Mesenchymal stem cell (in vitro differentiated cells and primary cell): ENCODE measurements around the gene ING2.

ENCODE experiments used
- DNase-seq: peaks from one replicate; pipeline ENCODE4 v3.0.0-alpha.2; 2013
- H2AFZ ChIP-seq: one replicate; pipeline ENCODE4 v1.6.1; 2013; ENCODE audit warnings: low read depth, mild to moderate bottlenecking, control low read depth, inconsistent platforms, low read length, moderate library complexity
- H2AK5ac ChIP-seq: 2 replicates; pipeline ENCODE4 v1.6.1; 2013; ENCODE audit warnings: low read length, moderate library complexity, mild to moderate bottlenecking, inconsistent platforms; ENCODE audit not compliant: severe bottlenecking
- H2BK120ac ChIP-seq: one replicate; pipeline ENCODE4 v1.6.1; 2013; ENCODE audit warnings: low read depth, mild to moderate bottlenecking, inconsistent platforms, low read length, moderate library complexity
- H2BK12ac ChIP-seq, 2 experiments: one replicate each; pipeline ENCODE4 v1.6.1; 2013; ENCODE audit warnings: inconsistent platforms in 2 of 2, low read length in 2 of 2, mild to moderate bottlenecking in 2 of 2, moderate library complexity in 2 of 2, control low read depth in 1 of 2
- H2BK15ac ChIP-seq: one replicate; pipeline ENCODE4 v1.6.1; 2013; ENCODE audit warnings: mild to moderate bottlenecking, low read depth, inconsistent platforms; ENCODE audit not compliant: poor library complexity, severe bottlenecking
- H2BK5ac ChIP-seq: 2 replicates; pipeline ENCODE4 v1.6.1; 2013; ENCODE audit warnings: low read depth, mild to moderate bottlenecking, low read length, control low read depth, inconsistent platforms; ENCODE audit not compliant: poor library complexity, severe bottlenecking
- H3K14ac ChIP-seq, 2 experiments: one replicate each; pipeline ENCODE4 v1.6.1; 2013; ENCODE audit warnings: inconsistent platforms in 2 of 2, low read length in 2 of 2, control low read depth in 1 of 2, mild to moderate bottlenecking in 1 of 2, moderate library complexity in 1 of 2
- H3K18ac ChIP-seq, 2 experiments: one replicate each; pipeline ENCODE4 v1.6.1; 2013; ENCODE audit warnings: inconsistent platforms in 2 of 2, low read length in 2 of 2, control low read depth in 1 of 2, low read depth in 1 of 2, mild to moderate bottlenecking in 1 of 2
- H3K23ac ChIP-seq, 2 experiments: one replicate each; pipeline ENCODE4 v1.6.1; 2013; ENCODE audit warnings: inconsistent platforms in 2 of 2, low read length in 2 of 2, mild to moderate bottlenecking in 2 of 2, moderate library complexity in 2 of 2, control low read depth in 1 of 2
- H3K27ac ChIP-seq: 2 replicates; pipeline ENCODE4 v1.5.1; 2013; ENCODE audit warnings: mild to moderate bottlenecking, moderate library complexity, low read length, control low read depth, inconsistent platforms; ENCODE audit not compliant: poor library complexity, severe bottlenecking
- H3K27me3 ChIP-seq, 2 experiments: 2 replicates each; pipeline versions ENCODE4 v1.6.1 to v1.7.0; 2013; ENCODE audit warnings: low read length in 2 of 2, mild to moderate bottlenecking in 2 of 2, moderate library complexity in 2 of 2, control low read depth in 1 of 2, inconsistent platforms in 1 of 2; ENCODE audit not compliant: control insufficient read depth in 1 of 2, insufficient read depth in 1 of 2
- H3K36me3 ChIP-seq, 2 experiments: 2 replicates each; pipeline versions ENCODE4 v1.6.1 to v1.7.0; 2013; ENCODE audit warnings: low read length in 2 of 2, control low read depth in 1 of 2, inconsistent platforms in 1 of 2, low read depth in 1 of 2, mild to moderate bottlenecking in 1 of 2; ENCODE audit not compliant: insufficient read depth in 2 of 2, control insufficient read depth in 1 of 2
- H3K4ac ChIP-seq, 2 experiments: one replicate each; pipeline ENCODE4 v1.6.1; 2013; ENCODE audit warnings: inconsistent platforms in 2 of 2, low read length in 2 of 2, mild to moderate bottlenecking in 2 of 2, moderate library complexity in 2 of 2, control low read depth in 1 of 2, low read depth in 1 of 2
- H3K4me1 ChIP-seq: 2 replicates; pipeline ENCODE4 v1.6.1; 2013; ENCODE audit warnings: low read depth, low read length, control low read depth; ENCODE audit not compliant: control insufficient read depth, insufficient read depth
- H3K4me2 ChIP-seq: 2 replicates; pipeline ENCODE4 v1.6.1; 2013; ENCODE audit warnings: low read length, mild to moderate bottlenecking, inconsistent platforms; ENCODE audit not compliant: poor library complexity, severe bottlenecking
- H3K4me3 ChIP-seq, 2 experiments: 2 replicates each; pipeline versions ENCODE4 v1.5.1 to v1.7.0; 2013; ENCODE audit warnings: low read length in 2 of 2, mild to moderate bottlenecking in 2 of 2, control low read depth in 1 of 2, low read depth in 1 of 2; ENCODE audit not compliant: insufficient read depth in 1 of 2
- H3K79me1 ChIP-seq: replicated peaks from 2 replicates; pipeline ENCODE4 v1.6.1; 2013; ENCODE audit warnings: mild to moderate bottlenecking, control low read depth, low read length, inconsistent platforms; ENCODE audit not compliant: poor library complexity, severe bottlenecking
- H3K9ac ChIP-seq: 2 replicates; pipeline ENCODE4 v1.7.0; 2013; ENCODE audit warnings: mild to moderate bottlenecking, low read length, moderate library complexity
- H3K9me3 ChIP-seq: 2 replicates; pipeline ENCODE4 v1.7.0; 2013; ENCODE audit warnings: mild to moderate bottlenecking, low read length; ENCODE audit not compliant: control insufficient read depth
- H4K8ac ChIP-seq: one replicate; pipeline ENCODE4 v1.6.1; 2013; ENCODE audit warnings: inconsistent platforms, mild to moderate bottlenecking, low read length, moderate library complexity
- H4K91ac ChIP-seq: one replicate; pipeline ENCODE4 v1.6.1; 2013; ENCODE audit warnings: mild to moderate bottlenecking, low read length, inconsistent platforms
- WGBS: methylation state at CpG from one replicate; pipeline ENCODE4 v1.1.7; 2013; ENCODE audit warnings: mixed read lengths; 5-methylcytosine and 5-hydroxymethylcytosine counted together

Gene ING2

DNA sequence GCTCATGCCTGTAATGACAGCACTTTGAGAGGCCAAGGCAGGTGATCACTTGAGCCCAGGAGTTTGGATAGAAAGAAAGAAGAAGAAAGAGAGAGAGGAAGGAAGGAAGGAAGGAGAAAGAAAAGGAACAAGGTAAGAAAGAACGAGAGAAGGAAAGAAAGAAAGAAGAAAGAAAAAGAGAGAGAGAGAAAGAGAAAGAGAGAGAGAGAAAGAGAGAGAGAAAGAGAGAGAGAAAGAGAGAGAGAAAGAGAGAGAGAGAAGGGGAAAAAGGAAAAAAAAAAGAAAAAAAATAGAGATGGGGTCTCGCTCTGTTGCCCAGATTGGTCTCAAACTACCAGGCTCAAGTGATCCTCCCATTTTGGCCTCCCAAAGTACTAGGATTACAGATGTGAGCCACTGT, 22.5 kb downstream of the ING2 start:
- Histone ChIP-seq H2BK15ac (no peak overlapping the region), H3K14ac (no peak overlapping the region), H3K4ac (no peak overlapping the region), H3K18ac (no peak overlapping the region), H3K4me2 (no peak overlapping the region), H3K9ac (no peak overlapping the region), H2AFZ (no peak overlapping the region), H2BK5ac (no peak overlapping the region), H3K4me1 (no peaks in the 10 kb centered on the region), H4K91ac (no peak overlapping the region), H4K8ac (no peak overlapping the region), H3K23ac (no peak overlapping the region), H2BK12ac (no peak overlapping the region), H2AK5ac (no peak overlapping the region), H3K27me3 (peaks cover 5 to 8% of the 10 kb centered on the region in 2 experiments), H3K36me3 (no peaks in the 10 kb centered on the region), H2BK120ac (no peak overlapping the region), H3K9me3 (no peaks in the 10 kb centered on the region), H3K27ac (no peak overlapping the region), H3K4me3 (no peak overlapping the region), H3K79me1 (no peaks in the 10 kb centered on the region)
- DNase-seq, result no peak
- WGBS, result 36% methylated on average over 2 of the region's 2 CpGs

DNA sequence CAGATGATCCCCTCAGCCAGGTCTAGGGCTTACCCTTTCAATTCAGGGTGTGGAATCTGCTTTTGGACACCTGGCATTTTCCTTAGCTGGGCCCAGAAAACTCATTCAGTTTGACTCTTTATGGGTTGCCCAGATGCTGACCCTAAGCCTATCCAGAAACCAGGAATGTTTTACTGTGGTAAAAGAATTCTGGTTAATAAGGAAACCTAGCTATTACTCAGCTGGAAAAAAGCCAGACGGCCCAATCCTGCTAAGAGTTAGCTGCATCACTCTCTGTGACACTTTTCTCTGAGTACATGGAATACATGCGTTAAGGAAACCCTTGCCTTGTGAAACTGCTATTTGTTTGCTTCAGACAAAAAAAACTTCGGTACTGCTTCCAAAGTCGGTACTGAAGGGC, 28.0 kb downstream of the ING2 start:
- Histone ChIP-seq H3K14ac (no peak overlapping the region), H2AFZ (no peak overlapping the region), H3K4me1 (peaks cover 4% of the 10 kb centered on the region), H3K27ac (peak overlapping the region; percentile 14), H3K9ac (no peak overlapping the region), H2BK15ac (no peak overlapping the region), H3K27me3 (peaks cover 11 to 26% of the 10 kb centered on the region in 2 experiments), H3K36me3 (no peaks in the 10 kb centered on the region), H4K8ac (no peak overlapping the region), H3K18ac (no peak overlapping the region), H2BK120ac (no peak overlapping the region), H3K4me2 (peak overlapping the region; percentile 52), H4K91ac (no peak overlapping the region), H3K9me3 (no peaks in the 10 kb centered on the region), H2BK12ac (no peak overlapping the region), H3K79me1 (no peaks in the 10 kb centered on the region), H2AK5ac (no peak overlapping the region), H3K4me3 (no peak overlapping the region), H3K23ac (no peak overlapping the region), H2BK5ac (no peak overlapping the region), H3K4ac (no peak overlapping the region)
- peak; percentile 44 for DNase-seq
- WGBS, result 61% methylated on average over 4 of the region's 4 CpGs

DNA sequence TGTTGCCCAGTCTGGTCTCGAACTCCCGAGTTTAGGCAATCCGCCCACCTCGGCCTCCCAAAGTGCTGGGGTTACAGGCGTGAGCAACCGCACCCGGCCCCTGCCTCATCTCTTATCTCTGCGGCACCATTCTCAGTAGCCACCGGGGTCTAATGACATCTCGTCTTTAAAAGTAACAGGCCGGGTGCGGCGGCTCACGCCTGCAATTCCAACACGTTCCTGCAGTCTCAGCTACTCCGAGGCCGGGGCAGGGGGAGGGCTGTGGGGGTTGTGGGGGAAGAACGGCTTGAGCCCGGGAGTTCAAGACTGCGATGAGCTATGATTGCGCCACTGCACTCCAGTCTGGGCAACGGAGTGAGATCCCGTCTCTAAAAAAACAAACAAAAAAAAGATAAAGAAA, 28.8 kb downstream of the ING2 start:
- H3K4me2 ChIP-seq, result no peak overlapping the region
- H3K36me3 ChIP-seq, result no peaks in the 10 kb centered on the region
- peaks cover 11 to 26% of the 10 kb centered on the region in 2 experiments for H3K27me3 ChIP-seq
- no peak overlapping the region for H4K8ac ChIP-seq
- no peak overlapping the region for H3K23ac ChIP-seq
- H3K27ac ChIP-seq, result no peak overlapping the region
- no peak overlapping the region for H2AFZ ChIP-seq
- H3K14ac ChIP-seq, result no peak overlapping the region
- no peak overlapping the region for H2BK5ac ChIP-seq
- H3K4ac ChIP-seq, result no peak overlapping the region
- H3K9me3 ChIP-seq, result no peaks in the 10 kb centered on the region
- H2BK12ac ChIP-seq, result no peak overlapping the region
- no peak overlapping the region for H3K4me3 ChIP-seq
- no peak overlapping the region for H2BK120ac ChIP-seq
- H3K9ac ChIP-seq, result no peak overlapping the region
- H3K18ac ChIP-seq, result no peak overlapping the region
- H2AK5ac ChIP-seq, result no peak overlapping the region
- DNase-seq, result no peak
- no peak overlapping the region for H2BK15ac ChIP-seq
- 76% methylated on average over 23 of the region's 23 CpGs for WGBS
- H3K79me1 ChIP-seq, result no peaks in the 10 kb centered on the region
- peaks cover 4% of the 10 kb centered on the region for H3K4me1 ChIP-seq
- no peak overlapping the region for H4K91ac ChIP-seq

DNA sequence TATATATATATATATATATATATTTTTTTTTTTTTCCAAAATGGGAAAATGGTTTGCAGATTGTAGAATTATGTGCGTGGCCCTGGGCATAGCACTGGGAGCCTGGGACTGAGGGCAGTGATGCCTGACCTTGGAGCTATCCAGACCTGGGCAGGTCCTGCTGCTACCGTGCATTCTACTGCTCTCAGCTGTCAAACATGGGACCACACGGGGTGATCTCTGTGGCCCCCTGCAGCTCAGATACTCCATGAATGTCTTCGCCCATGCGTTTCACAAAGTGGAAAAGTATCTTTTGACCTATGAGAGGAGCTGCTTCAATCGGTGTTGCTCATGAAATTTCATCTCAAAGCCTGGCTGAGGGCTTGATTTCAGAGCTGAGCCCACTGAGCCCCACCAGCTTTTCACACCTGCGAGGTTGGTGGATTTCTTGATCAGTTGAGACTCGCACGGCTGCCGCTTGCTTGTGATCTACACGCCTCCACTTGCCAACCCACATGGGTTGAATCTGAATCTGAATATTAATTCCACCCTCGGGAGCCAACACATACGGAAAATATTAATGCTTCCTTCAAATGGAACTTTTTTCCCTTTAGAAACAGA, 35.7 kb downstream of the ING2 start:
- H3K79me1 ChIP-seq, result no peaks in the 10 kb centered on the region
- no peaks in the 10 kb centered on the region for H3K36me3 ChIP-seq
- H4K91ac ChIP-seq, result no peak overlapping the region
- no peak overlapping the region for H3K14ac ChIP-seq
- H2AK5ac ChIP-seq, result no peak overlapping the region
- H3K4me2 ChIP-seq, result no peak overlapping the region
- H3K9me3 ChIP-seq, result peaks cover 12% of the 10 kb centered on the region
- peak overlapping the region in 1 of 2 experiments; percentile 65 for H3K4me3 ChIP-seq
- no peak overlapping the region for H2BK120ac ChIP-seq
- peaks cover 4% of the 10 kb centered on the region for H3K4me1 ChIP-seq
- no peak overlapping the region for H3K27ac ChIP-seq
- H2BK12ac ChIP-seq, result no peak overlapping the region
- H3K27me3 ChIP-seq, result peaks cover 12 to 29% of the 10 kb centered on the region in 2 experiments
- no peak overlapping the region for H2BK15ac ChIP-seq
- H3K23ac ChIP-seq, result no peak overlapping the region
- no peak overlapping the region for H2BK5ac ChIP-seq
- WGBS, result 88% methylated on average over 13 of the region's 13 CpGs
- H3K9ac ChIP-seq, result peak overlapping the region; percentile 47
- no peak overlapping the region for H2AFZ ChIP-seq
- no peak overlapping the region for H3K18ac ChIP-seq
- no peak overlapping the region for H3K4ac ChIP-seq
- no peak overlapping the region for H4K8ac ChIP-seq
- DNase-seq, result no peak
